Stomach (tissue), 9 donors: ENCODE results near the gene EDC3. TPM values are rescaled to one million over a fixed set of nuclear protein-coding genes. Genes with fewer than 3 reads are reported as not detected.

Source experiments
- DNase-seq, 2 donors: peaks; one replicate each; pipeline versions ENCODE4 v3.0.0 to v3.0.0-alpha.2; 2013 to 2019
- H3K27ac ChIP-seq, 5 donors: fragments of 200-600 bp in 4 of 5; sonication (generic) in 4 of 5; one replicate each; pipeline ENCODE4 v1.5.1; 2013 to 2019; ENCODE audit warnings: mild to moderate bottlenecking in 1 of 5, moderate library complexity in 1 of 5
- H3K27me3 ChIP-seq, 3 donors: fragments of 200-600 bp; sonication (generic); one replicate each; pipeline ENCODE4 v1.5.1; 2017 to 2019; ENCODE audit warnings: mixed run types in 1 of 3
- H3K36me3 ChIP-seq, 4 donors: fragments of 200-600 bp; sonication (generic); 1 replicate in 3 of 4; 2 replicates in 1 of 4; pipeline ENCODE4 v1.5.1; 2016 to 2019
- H3K4me1 ChIP-seq, 4 donors: fragments of 200-600 bp; sonication (generic); one replicate each; pipeline ENCODE4 v1.5.1; 2016 to 2019
- H3K4me3 ChIP-seq, 4 donors: fragments of 200-600 bp; sonication (generic) in 3 of 4; one replicate each; pipeline ENCODE4 v1.5.1; 2016 to 2019; ENCODE audit warnings: mild to moderate bottlenecking in 1 of 4
- H3K9me3 ChIP-seq, 4 donors: fragments of 200-600 bp; sonication (generic); one replicate each; pipeline ENCODE4 v1.5.1; 2016 to 2019
- CTCF ChIP-seq, 7 experiments: fragments of 450-650 bp in 4 of 7; fragments of 200-600 bp in 3 of 7; sonication (generic) in 3 of 7; IDR thresholded peaks; one replicate each; pipeline ENCODE4 v1.5.1; 2016 to 2019; ENCODE audit warnings: antibody characterized with exemption in 7 of 7, control low read depth in 2 of 7, mild to moderate bottlenecking in 1 of 7
- EP300 ChIP-seq: sonication (generic); formaldehyde crosslinking; IDR thresholded peaks from one replicate; pipeline ENCODE4 v1.6.1; 2017; ENCODE audit warnings: antibody characterized with exemption
- POLR2A ChIP-seq, 4 donors: fragments of 450-650 bp; IDR thresholded peaks; one replicate each; pipeline ENCODE4 v1.6.1; 2016; ENCODE audit warnings: antibody characterized with exemption in 4 of 4, control low read depth in 2 of 4, mild to moderate bottlenecking in 1 of 4, moderate library complexity in 1 of 4
- POLR2AphosphoS5 ChIP-seq, 3 donors: sonication (generic); formaldehyde crosslinking; IDR thresholded peaks; one replicate each; pipeline ENCODE4 v1.6.1; 2016; ENCODE audit warnings: antibody characterized with exemption in 3 of 3
- WGBS, 5 donors: extraction: QIAGEN DNeasy Blood & Tissue Kit in 3 of 5; methylation state at CpG; one replicate each; pipeline versions ENCODE4 v1.1.5 to v1.1.7; 2013 to 2018; 5-methylcytosine and 5-hydroxymethylcytosine counted together
- intact Hi-C: fragments of 100-400 bp; cut with DNase I; formaldehyde crosslinking; loops from one replicate; pipeline ENCODE4 v1.15.1; 2023; ENCODE audit warnings: low total_unique reads
- polyA plus RNA-seq, 3 donors: library from polyadenylated mRNA; stranded (reverse); fragments of 200-250 nt; gene quantifications; one replicate each; pipeline ENCODE4 v1.2.3, GENCODE V29; 2013
- total RNA-seq, 5 donors: library from RNA; depleted of rRNA; stranded (reverse); fragments of >200 nt; gene quantifications; one replicate each; pipeline versions ENCODE4 v1.1.0 to v1.2.3, GENCODE V29; 2014 to 2016
- donor health status: healthy with polysubstance abuse.
- donor health status: Bipolar disorder and iron deficiency.
- donor health status: healthy.

Gene EDC3
- total and polyA plus RNA-seq, 8 donors: 8.8 to 42.6 (median 14.6) TPM

- Histone ChIP-seq H3K4me1 (no peaks in the 10 kb centered on the region), H3K36me3 (no peaks in the 10 kb centered on the region), H3K4me3 (no peak overlapping the region), H3K27ac (no peak overlapping the region), H3K9me3 (no peaks in the 10 kb centered on the region), H3K27me3 (peaks cover 0 to 17% (median 3%) of the 10 kb centered on the region in 3 donors)
- intact Hi-C loops: no loop called here
- TF ChIP-seq POLR2AphosphoS5 (IDR thresholded peaks at IDR 0.05): no peak
- no peak for TF ChIP-seq POLR2A (IDR thresholded peaks at IDR 0.05)
- TF ChIP-seq EP300: no peak
- no peak for TF ChIP-seq CTCF (IDR thresholded peaks at IDR 0.05)
- 70 to 86% (median 75%) methylated on average over 3 of the region's 3 CpGs for WGBS, 5 donors
- no peak for DNase-seq
Measured at GRCh38 chr15:74712311-74712710, 16.5 kb upstream of the EDC3 start.

- no peaks in the 10 kb centered on the region for H3K4me1 ChIP-seq
- no peak for DNase-seq
- intact Hi-C loops: no loop called here
- no peak overlapping the region for H3K4me3 ChIP-seq
- 53 to 63% (median 57%) methylated on average over 3 of the region's 3 CpGs for WGBS, 5 donors
- no peak overlapping the region for H3K27ac ChIP-seq
- no peak for TF ChIP-seq CTCF (IDR thresholded peaks at IDR 0.05)
- TF ChIP-seq EP300: no peak
- TF ChIP-seq POLR2AphosphoS5 (IDR thresholded peaks at IDR 0.05): no peak
- TF ChIP-seq POLR2A (IDR thresholded peaks at IDR 0.05): no peak
- no peaks in the 10 kb centered on the region for H3K36me3 ChIP-seq
- H3K9me3 ChIP-seq: no peaks in the 10 kb centered on the region
- H3K27me3 ChIP-seq: peaks cover 0 to 21% (median 3%) of the 10 kb centered on the region in 3 donors
Measured at GRCh38 chr15:74710319-74711094, 14.7 kb upstream of the EDC3 start.

GRCh38 chr15:74709892-74710291 lies 14.1 kb upstream of the EDC3 start:
- H3K4me1 ChIP-seq: no peaks in the 10 kb centered on the region
- no peaks in the 10 kb centered on the region for H3K36me3 ChIP-seq
- no peak overlapping the region for H3K27ac ChIP-seq
- no peak for DNase-seq
- WGBS, 5 donors: 50 to 67% (median 58%) methylated on average over 3 of the region's 3 CpGs
- TF ChIP-seq POLR2AphosphoS5 (IDR thresholded peaks at IDR 0.05) (no peak), EP300 (no peak), CTCF (IDR thresholded peaks at IDR 0.05) (no peak), POLR2A (IDR thresholded peaks at IDR 0.05) (no peak)
- H3K27me3 ChIP-seq: peaks cover 0 to 21% (median 3%) of the 10 kb centered on the region in 3 donors
- H3K9me3 ChIP-seq: no peaks in the 10 kb centered on the region
- intact Hi-C loops: no loop called here
- no peak overlapping the region for H3K4me3 ChIP-seq

GRCh38 chr15:74709011-74709410 lies 13.2 kb upstream of the EDC3 start:
- intact Hi-C loops: no loop called here
- DNase-seq: no peak
- Histone ChIP-seq H3K9me3 (no peaks in the 10 kb centered on the region), H3K4me3 (no peak overlapping the region), H3K27ac (no peak overlapping the region), H3K36me3 (no peaks in the 10 kb centered on the region), H3K4me1 (no peaks in the 10 kb centered on the region), H3K27me3 (peaks cover 0 to 21% (median 3%) of the 10 kb centered on the region in 3 donors)
- WGBS, 5 donors: 10 to 46% (median 36%) methylated on average over 1 of the region's 1 CpG
- TF ChIP-seq POLR2AphosphoS5 (IDR thresholded peaks at IDR 0.05) (no peak), CTCF (IDR thresholded peaks at IDR 0.05) (no peak), EP300 (no peak), POLR2A (IDR thresholded peaks at IDR 0.05) (no peak)
